Transverse colon (tissue), 4 donors: Measurements from ENCODE around the gene BRIP1.

ENCODE experiments used
- CTCF ChIP-seq, 5 experiments: fragments of 200-600 bp in 3 of 5; fragments of 450-650 bp in 2 of 5; sonication (generic) in 3 of 5; IDR thresholded peaks; 1 replicate in 2 of 5; 2 replicates in 3 of 5; pipeline ENCODE4 v1.5.1; 2016 to 2017; ENCODE audit warnings: antibody characterized with exemption in 5 of 5, inconsistent platforms in 3 of 5, mild to moderate bottlenecking in 2 of 5, moderate library complexity in 1 of 5
- POLR2A ChIP-seq: fragments of 450-650 bp; IDR thresholded peaks from one replicate; pipeline ENCODE4 v1.6.1; 2016; ENCODE audit warnings: antibody characterized with exemption, mild to moderate bottlenecking, moderate library complexity
- POLR2AphosphoS5 ChIP-seq, 3 donors: sonication (generic); formaldehyde crosslinking; IDR thresholded peaks; one replicate each; pipeline ENCODE4 v1.6.1; 2016; ENCODE audit warnings: antibody characterized with exemption in 3 of 3

GRCh38 chr17:61756561-61756960 lies 106.8 kb downstream of the BRIP1 start:
- no peak for TF ChIP-seq POLR2AphosphoS5 (IDR thresholded peaks at IDR 0.05)
- no peak for TF ChIP-seq CTCF (IDR thresholded peaks at IDR 0.05)
- no peak for TF ChIP-seq POLR2A
